GM21528 (cell line): Measurements from ENCODE around the gene IL11RA.

ENCODE experiments used
- ATAC-seq: cut with Tn5 transposase; IDR thresholded peaks from one replicate; pipeline ENCODE4 v1.9.1; 2021; ENCODE audit warnings: mild to moderate bottlenecking, moderate library complexity; ENCODE audit not compliant: unreplicated experiment, low FRiP score

The IL11RA gene

DNA sequence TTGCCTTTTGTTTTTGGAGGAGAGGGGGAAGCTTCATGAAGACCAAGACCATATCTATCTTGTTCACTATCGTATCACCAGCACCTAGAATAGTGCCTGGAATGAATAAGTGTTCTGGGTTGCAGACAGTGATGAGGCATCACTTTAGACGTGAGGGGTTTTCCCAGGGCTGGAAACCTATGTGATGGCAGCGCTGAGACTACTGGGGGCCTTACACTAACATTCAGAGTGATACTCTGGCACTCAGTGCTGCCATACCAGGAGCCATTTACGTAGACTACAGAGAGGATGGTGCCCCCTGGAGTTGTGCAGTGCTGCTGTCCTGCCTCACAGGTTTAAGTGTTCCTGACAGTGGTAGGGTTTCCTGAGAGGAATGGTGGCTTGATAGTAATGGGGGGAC is 32.2 kb downstream of the IL11RA start:
- no peak for ATAC-seq

DNA sequence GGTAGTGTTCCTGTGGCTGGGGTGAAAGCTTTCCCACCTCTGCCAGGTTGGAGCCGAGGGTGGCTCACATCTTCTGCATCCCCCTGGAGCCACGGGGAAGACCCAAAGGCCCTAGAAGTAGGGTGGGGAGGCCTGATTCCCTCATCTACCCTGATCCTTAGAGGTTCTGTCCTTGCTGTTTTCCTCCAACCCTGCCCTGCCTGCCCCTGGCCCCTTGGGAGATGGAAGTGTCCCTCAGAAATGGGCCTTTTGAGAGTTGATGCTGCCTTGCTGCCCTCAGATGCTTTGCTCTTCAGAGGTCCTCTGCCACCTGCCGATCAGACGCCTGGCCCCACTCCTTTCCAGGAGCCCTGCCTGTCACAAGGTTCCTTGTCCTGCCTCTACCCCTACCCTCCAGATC is 32.8 kb downstream of the IL11RA start:
- no peak for ATAC-seq

DNA sequence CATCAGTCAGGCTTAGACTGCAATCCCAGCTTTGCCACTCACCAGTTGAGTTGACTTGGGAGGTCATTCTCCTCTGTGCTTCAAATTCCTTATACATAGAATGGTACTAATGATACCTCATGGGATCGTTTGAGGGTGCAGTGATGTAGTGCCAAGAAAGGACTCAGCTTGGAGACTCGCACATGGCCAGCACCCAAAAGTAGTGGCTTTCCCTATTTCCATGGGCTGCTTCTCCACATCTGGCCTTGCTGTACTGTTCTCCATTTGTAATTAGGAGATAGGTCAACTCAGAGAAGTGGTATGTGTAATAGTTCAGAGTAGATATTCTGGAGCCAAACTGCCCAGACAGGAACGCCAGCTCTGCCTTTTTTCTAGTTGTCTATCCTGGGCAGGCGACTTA is 33.6 kb downstream of the IL11RA start:
- no peak for ATAC-seq

DNA sequence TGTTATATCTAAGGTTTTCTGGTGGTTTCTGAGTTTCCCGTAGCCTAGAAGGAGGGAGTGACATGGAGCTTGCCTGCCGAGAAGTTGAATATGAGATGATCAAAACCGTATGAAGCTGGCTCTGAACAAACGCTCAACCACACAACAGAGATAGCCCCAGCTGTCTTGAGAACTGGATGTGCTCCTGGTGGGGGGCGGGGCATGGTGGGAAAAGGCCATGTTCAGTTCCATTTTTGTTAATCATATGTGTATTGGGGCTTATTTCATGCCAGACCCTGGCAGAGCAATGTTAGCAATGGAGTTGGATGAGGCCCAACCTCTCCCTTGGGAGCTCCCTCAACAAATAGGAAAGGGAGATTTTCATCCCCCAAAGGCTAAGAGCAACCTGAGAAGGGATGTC is 34.2 kb downstream of the IL11RA start:
- ATAC-seq: no peak

GRCh38 chr9:34686732-34687131 is 34.7 kb downstream of the IL11RA start:
- ATAC-seq: no peak

GRCh38 chr9:34687276-34688030 is 35.5 kb downstream of the IL11RA start:
- ATAC-seq: no peak

DNA sequence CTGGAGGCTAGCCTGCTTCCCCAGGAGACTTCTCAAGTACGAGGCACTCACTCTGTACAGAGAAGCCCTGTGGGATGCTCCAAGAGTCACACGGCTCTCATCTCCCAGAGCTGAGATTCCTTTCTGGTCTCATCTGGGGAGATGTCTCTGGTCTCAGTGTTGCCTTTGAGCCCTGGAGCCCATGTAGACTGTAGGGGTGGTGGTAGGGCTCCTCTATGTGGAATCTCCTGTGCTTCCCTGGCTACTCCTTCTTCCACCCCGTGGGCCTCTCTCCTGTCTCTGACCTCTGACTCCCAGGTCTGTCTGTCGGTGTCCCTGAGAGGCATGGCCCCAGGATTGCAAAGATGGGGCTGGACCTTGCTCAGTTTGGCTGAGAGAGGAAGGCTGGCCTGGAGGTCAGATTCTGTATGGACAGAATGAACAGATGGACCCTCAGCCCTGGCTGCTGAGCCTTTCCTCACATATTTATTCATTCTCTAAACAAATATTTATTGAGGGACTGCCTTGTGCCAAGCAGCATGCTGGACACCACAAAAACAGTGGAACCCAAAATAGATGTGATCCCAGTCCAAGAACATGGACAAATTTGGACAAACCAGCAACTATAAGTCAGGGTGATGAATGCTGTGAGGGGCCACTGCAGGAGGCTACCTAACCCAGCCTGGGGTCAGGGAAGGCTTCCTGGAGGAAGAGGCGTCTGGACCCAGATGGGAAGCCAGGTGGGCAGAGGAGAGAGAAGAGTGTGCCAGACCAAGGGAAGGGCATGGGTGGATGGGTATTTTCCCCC is 36.5 kb downstream of the IL11RA start:
- ATAC-seq: no peak

DNA sequence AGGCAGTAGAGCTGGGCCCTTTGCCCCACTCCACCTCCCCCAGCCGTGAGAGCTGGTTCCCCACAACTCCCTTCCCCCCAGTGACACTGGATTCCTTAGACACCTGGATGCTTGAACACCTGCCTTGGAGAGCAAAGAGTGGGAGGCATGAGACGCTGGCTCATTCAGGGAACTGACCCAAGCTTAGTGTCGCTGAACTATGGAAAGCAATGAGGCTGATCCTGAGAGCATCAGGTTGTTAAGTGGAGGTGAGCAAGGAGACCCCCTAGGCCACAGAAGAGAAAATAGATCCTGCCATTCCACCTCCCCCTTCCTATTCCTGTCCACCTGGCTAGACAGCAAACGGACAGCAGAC is 37.1 kb downstream of the IL11RA start:
- ATAC-seq: no peak

GRCh38 chr9:34689512-34689911 is 37.5 kb downstream of the IL11RA start:
- no peak for ATAC-seq

DNA sequence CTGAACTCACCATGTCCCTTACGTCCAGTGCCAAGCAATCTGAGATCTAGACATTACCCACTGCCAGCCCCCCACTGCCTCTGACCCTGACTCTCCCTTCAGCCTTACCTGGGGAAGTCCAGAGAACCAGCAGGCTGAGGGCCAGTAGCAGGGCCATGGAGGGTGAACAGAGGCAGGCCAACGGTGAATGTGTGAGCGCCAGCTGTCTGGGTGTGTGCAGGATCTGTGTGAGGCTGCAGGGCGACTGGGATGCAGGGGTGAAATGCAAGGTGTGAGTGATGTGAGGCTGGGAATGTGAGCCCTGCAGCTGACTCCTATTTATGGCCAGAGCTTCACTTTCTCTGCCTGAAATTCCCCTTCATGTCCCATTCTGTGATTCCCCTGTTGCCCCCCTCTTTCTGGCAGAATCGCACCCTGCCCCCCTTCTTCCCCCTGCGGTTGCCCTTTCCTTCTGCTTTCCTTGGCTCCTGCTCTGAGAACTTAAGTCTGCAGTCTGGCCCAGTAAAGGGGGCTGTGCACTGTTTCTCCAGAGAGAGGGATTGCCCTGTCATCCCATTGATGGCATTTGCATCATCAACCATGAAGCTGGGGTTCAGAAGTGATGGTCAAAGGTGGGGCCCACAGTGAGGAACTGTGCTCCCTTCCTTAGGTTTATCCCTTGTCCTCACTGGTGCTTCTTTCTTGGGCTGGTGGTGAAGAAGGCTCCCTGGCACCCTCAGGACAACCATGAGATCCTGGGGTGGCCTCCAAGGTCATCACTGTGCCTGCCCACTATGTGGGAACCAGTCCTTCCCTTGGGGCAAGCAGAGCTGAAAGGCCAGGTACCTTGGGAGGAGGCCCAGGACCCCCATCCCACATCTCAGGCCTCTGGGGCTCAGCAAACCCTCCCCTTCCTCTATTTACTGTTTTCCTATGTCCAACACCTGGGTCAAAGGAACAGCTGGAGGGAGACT is 39.3 kb downstream of the IL11RA start, which contains the start of gene CCL19:
TSS of gene CCL19 (minus strand) at position 294 of the 953 bp plus-strand sequence. CDS start at position 157, 137 bp downstream.
- ATAC-seq: no peak

DNA sequence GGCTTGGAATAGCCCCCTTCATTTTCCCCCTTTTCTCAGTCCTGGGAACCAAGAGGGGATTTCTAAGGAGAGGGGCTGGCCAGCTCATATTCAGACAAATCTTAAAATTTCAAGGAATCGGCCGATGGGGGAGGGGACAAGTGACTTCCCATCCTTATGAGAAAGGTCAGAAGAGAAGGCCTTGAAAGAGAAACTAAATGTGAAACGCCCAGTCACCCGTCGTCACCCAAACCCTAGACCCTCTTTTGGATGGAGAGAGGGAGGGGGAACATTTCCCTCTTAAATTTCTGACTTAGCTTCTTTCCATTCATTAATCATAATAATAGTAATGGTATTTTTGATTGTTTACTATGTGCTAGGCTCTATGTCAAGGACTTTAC is 39.9 kb downstream of the IL11RA start:
- no peak for ATAC-seq

GRCh38 chr9:34693560-34693959 is 41.6 kb downstream of the IL11RA start:
- ATAC-seq: no peak

GRCh38 chr9:34694811-34695210 is 42.8 kb downstream of the IL11RA start:
- ATAC-seq: no peak

GRCh38 chr9:34701023-34701768 is 49.2 kb downstream of the IL11RA start:
- no peak for ATAC-seq

GRCh38 chr9:34701769-34702736 is 50.1 kb downstream of the IL11RA start:
- peak; percentile 72 for ATAC-seq

DNA sequence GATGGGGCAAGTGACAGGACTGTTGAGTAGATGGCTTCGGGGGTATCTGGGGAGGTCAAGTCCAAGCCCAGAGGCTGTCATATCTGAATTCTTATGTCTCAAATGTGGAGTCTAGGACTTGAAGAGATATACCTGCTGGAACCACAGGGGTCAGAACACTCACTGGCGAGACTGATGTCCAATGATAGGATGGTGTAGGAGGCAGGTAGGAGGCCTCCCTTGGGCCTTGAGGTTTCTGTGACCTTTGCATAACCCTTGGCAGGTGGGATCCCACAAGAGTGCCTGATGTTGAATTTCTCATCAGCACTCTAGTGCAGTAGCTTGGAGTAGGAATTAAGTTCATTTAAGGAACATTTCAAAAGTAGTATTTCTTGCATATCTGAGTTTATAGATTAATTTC is 55.1 kb downstream of the IL11RA start:
- ATAC-seq: no peak

DNA sequence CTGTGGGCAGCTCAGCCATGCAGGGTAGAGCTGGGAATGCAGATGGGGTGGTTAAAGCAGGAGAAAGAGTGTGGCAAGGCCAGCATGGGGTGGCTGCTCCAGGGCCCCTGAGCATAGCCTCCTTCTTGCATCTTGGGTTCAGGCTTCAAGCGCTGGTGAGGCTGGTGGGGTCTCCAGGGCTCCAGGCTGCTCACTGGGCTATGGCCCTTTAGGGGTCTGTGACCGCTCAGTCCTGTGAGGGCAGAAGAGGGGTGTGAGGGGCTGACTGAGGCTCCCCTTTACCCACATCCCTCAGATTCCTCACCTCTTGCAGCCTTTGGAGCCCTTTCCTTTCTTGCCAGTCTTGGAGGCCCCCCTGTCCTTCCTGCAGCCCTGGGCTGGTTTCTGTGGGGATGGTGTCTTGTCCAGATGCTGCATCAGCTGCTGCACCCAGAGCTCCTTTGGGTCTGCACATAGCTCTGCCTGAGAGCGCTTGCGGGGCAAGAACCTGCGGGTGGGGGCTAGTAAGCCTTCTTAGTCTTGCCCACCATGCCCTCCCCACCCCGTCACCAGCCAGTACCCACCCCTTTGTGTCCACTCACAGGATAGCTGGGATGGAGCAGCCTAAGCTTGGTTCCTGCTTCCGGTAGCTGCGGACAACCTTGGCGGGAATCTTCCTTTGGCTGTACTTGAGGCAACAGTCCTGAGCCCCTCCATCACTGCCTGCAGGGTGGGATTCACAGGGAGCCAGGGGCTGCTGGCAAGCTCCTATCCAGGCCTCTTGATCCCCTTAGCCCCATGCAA is 57.4 kb downstream of the IL11RA start:
- ATAC-seq: no peak

- ATAC-seq: no peak
Measured at GRCh38 chr9:34710023-34710422, 58.0 kb downstream of the IL11RA start, which contains the start of gene CCL21. CCL21 (minus strand) TSS chr9:34710136; CDS start chr9:34710066, 70 bp downstream.
